BE2C (cell line): ENCODE measurements around the gene FXYD2.

Source experiments
- DNase-seq: peaks from one replicate; pipeline ENCODE4 v3.0.0-alpha.2; 2020
- H3K27me3 ChIP-seq: fragments of 250-450 bp; sonication (Bioruptor Pico); 2 replicates; pipeline ENCODE4 v1.5.1; 2020; ENCODE audit warnings: mild to moderate bottlenecking
- H3K36me3 ChIP-seq: fragments of 250-450 bp; sonication (Bioruptor Pico); 2 replicates; pipeline ENCODE4 v1.5.1; 2020; ENCODE audit warnings: mild to moderate bottlenecking
- H3K4me1 ChIP-seq: fragments of 250-450 bp; sonication (Bioruptor Pico); 2 replicates; pipeline ENCODE4 v1.5.1; 2020
- H3K4me3 ChIP-seq: 2 replicates; pipeline ENCODE4 v1.5.1; 2011; ENCODE audit warnings: low read depth, low read length
- H3K9me3 ChIP-seq: fragments of 250-450 bp; sonication (Bioruptor Pico); 2 replicates; pipeline ENCODE4 v1.5.1; 2020
- TF ChIP-seq, protein P1 (sequence below): IDR thresholded peaks from 2 replicates; pipeline ENCODE4 v1.5.1; 2012; ENCODE audit warnings: mild to moderate bottlenecking, low read depth, low read length

Gene FXYD2

DNA sequence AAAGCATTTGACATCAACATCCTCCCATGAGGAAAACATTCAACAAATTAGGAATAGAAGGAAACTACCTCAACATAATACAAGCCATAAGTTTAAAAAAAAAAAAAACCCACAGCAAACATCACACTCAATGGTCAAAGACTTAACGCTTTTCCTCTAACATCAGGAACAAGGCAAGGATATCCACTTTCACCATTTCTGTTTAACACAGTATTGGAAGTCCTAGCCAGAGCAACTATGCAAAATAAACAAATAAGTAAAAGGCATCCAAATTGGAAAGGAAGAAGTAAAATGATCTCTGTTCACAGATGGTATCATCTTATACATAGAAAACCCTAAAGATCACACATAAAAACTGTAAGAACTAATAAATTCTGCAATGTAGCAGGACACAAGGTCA, 38.8 kb upstream of the FXYD2 start:
- no peaks in the 10 kb centered on the region for H3K9me3 ChIP-seq
- H3K27me3 ChIP-seq: no peaks in the 10 kb centered on the region
- no peak overlapping the region for H3K4me3 ChIP-seq
- TF ChIP-seq, protein P1, sequence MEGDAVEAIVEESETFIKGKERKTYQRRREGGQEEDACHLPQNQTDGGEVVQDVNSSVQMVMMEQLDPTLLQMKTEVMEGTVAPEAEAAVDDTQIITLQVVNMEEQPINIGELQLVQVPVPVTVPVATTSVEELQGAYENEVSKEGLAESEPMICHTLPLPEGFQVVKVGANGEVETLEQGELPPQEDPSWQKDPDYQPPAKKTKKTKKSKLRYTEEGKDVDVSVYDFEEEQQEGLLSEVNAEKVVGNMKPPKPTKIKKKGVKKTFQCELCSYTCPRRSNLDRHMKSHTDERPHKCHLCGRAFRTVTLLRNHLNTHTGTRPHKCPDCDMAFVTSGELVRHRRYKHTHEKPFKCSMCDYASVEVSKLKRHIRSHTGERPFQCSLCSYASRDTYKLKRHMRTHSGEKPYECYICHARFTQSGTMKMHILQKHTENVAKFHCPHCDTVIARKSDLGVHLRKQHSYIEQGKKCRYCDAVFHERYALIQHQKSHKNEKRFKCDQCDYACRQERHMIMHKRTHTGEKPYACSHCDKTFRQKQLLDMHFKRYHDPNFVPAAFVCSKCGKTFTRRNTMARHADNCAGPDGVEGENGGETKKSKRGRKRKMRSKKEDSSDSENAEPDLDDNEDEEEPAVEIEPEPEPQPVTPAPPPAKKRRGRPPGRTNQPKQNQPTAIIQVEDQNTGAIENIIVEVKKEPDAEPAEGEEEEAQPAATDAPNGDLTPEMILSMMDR: no peak
- peaks cover 26% of the 10 kb centered on the region for H3K4me1 ChIP-seq
- H3K36me3 ChIP-seq: peaks cover 26% of the 10 kb centered on the region
- DNase-seq: no peak

DNA sequence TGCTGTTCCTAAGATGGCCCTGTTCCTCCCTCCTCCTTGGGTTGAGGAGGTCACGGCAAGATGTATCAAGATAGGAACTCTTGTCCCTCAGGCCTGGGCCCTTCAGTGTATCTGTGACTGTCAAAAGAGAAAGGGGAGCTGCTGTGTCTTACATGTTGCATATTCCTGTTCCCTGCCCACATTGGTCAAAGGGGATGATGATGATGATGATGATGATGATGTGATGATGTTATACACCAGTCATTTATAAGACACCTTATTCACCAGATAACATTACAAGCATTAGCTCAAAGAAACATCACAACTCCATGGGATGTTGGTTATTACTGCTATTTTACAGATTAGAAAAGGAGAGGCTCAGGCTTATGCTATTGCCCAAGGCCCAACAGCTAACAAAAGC, 38.2 kb upstream of the FXYD2 start:
- TF ChIP-seq, protein P1: no peak
- H3K9me3 ChIP-seq: no peaks in the 10 kb centered on the region
- peaks cover 20% of the 10 kb centered on the region for H3K4me1 ChIP-seq
- no peak overlapping the region for H3K4me3 ChIP-seq
- no peaks in the 10 kb centered on the region for H3K27me3 ChIP-seq
- DNase-seq: no peak
- peaks cover 20% of the 10 kb centered on the region for H3K36me3 ChIP-seq

DNA sequence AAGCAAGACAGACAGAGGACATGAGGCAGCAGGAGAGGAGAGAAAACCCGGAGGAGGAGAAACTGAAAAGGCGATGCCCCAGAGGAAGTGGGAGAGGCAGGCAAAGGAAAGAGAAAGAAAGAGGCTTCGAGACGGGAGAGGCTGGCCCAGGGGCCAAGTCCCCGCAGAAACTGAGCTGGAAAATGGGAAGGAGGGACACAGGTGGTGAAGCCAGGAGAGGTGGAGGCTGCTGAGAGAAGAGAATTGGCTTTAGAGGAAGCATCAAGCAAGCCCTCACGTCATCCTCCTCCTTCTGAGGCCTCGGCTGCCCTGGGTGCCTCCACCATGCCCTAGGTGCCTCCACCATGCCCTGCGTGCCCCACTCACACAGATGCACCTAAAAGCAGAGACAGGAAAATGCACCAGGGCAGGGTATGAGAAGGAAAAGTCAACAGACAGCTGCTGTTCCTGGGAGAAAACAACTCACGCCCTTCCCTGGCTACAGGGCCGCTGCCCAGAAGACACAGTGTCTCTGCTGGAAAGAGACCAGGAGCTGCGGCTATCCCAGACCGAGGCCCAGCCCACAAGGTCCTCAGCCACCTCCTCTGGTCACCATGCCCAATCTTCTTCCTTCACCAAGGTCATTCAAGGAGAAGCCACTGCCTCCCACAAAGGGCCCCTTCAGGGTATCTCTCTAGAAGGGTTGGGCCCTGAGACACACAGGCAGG, 37.6 kb upstream of the FXYD2 start:
- TF ChIP-seq, protein P1: no peak
- no peak overlapping the region for H3K4me3 ChIP-seq
- DNase-seq: no peak
- peaks cover 19% of the 10 kb centered on the region for H3K36me3 ChIP-seq
- peaks cover 20% of the 10 kb centered on the region for H3K4me1 ChIP-seq
- H3K27me3 ChIP-seq: no peaks in the 10 kb centered on the region
- no peaks in the 10 kb centered on the region for H3K9me3 ChIP-seq

DNA sequence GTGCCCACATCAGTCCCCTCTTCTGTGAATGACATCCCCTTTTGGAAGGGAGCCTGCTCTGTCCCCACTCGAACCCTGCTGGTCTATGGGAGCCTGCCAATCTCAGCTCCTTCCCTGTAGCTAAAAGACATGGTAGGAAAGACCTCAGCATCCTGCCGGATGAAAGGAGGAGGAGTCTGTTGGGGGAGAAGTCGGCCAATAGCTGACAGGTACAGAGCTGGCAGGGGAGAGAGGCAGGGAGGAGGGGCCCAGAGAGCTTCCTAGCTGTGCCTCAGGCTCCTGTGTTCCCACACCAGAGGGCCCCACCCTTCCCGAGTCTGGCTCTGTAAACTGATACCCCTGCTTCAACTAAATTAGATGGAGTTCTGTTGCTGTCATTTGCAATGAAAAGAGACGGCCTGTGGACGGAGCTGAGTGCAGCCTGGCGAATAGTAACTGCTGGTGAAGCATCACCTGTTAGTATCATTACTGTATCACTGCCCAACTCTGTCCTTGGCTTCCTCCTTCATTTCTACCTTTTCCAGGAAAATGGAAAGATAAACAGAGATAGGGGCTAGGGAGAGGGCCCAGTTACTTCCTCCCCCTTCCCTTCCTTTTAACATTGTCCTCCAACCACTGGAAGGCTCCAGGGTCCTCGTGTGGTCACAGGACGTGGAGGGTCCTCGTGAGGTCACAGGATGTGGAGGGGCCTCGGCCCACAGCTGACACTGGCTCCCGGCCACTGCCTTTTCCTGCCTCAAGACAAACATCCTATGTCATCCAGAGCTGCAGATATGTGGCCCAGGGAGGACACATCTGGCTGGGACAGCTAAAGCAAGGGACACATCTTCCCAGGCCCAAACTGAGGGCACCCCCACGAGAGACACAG, 36.8 kb upstream of the FXYD2 start:
- H3K9me3 ChIP-seq: no peaks in the 10 kb centered on the region
- H3K36me3 ChIP-seq: peaks cover 19% of the 10 kb centered on the region
- H3K27me3 ChIP-seq: no peaks in the 10 kb centered on the region
- peaks cover 20% of the 10 kb centered on the region for H3K4me1 ChIP-seq
- no peak overlapping the region for H3K4me3 ChIP-seq
- TF ChIP-seq, protein P1: no peak
- peak; percentile 90 for DNase-seq

DNA sequence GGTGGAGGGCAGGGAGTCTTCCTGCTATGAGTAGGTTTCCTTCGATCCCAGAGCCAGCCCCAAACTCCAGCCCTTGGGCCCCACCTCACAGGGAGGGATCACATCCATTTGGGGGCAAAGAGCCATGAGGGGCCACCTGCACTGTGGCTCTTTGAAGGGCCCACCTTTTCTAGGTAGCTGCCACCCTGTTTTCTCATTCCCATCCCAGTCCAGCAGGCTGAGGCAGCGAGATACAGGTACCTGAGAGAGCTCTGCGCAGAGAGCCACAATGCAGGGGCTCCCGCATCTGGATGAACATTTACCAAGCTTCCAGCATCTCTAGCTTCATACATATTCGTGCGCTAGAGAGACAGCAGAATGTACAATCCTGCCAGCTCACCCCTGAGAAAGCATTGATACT, 35.6 kb upstream of the FXYD2 start:
- TF ChIP-seq, protein P1: no peak
- Histone ChIP-seq H3K9me3 (no peaks in the 10 kb centered on the region), H3K36me3 (peaks cover 10% of the 10 kb centered on the region), H3K4me3 (no peak overlapping the region), H3K27me3 (no peaks in the 10 kb centered on the region), H3K4me1 (peaks cover 23% of the 10 kb centered on the region)
- DNase-seq: no peak
